Bone marrow (tissue), 2 donors: ENCODE data around the gene SMIM21.
A peak's percentile ranks its signal among the peaks of the same experiment; 100 is the strongest.

Source experiments
- DNase-seq, 2 donors: peaks; one replicate each; lab custom pipeline; 2025; lab: John Stamatoyannopoulos, UW

SMIM21 gene

GRCh38 chr18:75422341-75422910, 5.1 kb downstream of the SMIM21 start:
- no peak for DNase-seq

DNA sequence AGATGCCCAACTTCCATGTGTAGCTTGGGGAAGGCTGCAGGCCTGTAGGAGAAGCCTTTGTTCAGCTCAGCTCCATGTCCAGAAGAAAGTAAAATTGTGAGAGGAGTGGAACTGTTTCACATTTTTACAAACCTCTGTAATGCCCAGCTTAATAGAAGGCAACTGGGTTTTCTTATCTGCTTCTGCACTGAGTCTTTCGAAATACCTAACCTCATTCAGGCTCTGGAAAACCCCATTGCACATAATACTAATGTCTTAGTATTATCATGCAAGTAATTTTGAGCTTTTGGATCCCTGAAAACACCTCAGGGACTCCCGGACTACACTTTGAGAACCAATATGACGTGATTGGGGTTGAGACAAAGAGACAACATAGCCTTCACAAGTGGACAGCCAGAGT, 5.8 kb downstream of the SMIM21 start:
- DNase-seq: no peak

- DNase-seq: no peak
Observed at GRCh38 chr18:75418293-75419005, 9.1 kb downstream of the SMIM21 start.

DNA sequence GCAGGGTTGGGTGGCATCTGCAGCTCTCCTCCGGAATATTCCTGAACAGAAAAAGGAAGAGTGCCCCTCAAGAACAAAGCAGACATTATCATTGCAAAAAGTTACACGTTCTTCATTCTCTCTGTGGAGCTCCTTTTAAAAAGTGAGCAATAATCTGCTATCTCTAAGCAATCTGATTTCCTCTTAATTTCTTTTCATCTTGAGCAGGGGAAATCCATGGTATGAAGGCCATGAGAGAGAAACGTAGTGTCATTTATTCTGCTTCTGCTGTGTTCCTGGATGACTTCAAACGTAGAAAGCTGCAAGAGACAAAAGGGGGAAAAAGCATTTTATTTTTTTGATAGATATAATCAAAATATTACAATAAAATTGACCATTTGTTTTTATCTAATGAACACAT, 16.9 kb downstream of the SMIM21 start:
- no peak for DNase-seq

GRCh38 chr18:75409806-75410205, 17.7 kb downstream of the SMIM21 start:
- no peak for DNase-seq

DNA sequence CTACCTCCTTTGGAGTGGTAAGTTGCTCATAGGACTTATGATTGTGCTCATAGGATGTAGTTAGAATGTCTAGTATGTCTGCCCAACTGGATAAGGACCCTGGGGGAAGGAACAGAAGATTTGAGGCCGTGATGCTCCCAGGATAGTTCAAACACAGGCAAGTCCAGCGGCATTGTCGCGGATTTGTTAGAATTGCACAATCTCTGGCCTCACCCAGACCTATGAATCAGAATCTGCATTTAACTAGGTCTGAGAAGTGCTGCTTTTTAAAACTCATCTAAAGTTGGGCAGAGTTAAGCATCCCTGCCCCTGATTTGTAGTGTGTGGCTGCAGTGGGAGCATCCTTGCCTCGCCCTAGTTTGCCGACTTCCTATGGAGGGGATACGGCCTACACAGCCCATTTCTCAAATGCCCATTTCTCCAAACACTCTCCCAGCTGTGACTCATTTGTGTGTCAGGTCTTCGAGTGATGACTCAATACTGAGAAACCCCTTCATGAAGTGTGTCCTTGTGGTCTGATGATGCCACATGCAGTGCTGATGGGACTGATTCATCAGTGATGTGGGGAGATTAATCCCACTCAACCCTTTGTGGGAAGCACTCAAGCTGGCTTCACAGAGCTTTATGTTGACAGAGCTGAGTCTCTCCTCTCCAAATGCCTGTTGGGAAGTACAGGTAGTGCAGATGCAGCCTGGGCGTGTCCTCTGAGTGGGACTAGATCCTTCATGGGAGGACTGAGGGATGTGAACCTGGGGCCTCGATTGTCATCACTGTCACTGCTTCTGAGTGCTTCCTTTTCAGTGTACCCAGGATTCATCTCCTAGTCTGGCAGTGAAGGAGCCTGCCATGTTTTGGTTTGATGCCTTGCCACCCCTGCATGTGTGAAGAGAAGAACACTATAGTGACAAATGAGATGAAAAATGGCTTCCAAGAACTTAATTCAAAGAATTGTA, 18.7 kb downstream of the SMIM21 start:
- DNase-seq: peak in 1 of 2 donors; percentile 8

GRCh38 chr18:75407468-75408437, 19.8 kb downstream of the SMIM21 start:
- DNase-seq: no peak

DNA sequence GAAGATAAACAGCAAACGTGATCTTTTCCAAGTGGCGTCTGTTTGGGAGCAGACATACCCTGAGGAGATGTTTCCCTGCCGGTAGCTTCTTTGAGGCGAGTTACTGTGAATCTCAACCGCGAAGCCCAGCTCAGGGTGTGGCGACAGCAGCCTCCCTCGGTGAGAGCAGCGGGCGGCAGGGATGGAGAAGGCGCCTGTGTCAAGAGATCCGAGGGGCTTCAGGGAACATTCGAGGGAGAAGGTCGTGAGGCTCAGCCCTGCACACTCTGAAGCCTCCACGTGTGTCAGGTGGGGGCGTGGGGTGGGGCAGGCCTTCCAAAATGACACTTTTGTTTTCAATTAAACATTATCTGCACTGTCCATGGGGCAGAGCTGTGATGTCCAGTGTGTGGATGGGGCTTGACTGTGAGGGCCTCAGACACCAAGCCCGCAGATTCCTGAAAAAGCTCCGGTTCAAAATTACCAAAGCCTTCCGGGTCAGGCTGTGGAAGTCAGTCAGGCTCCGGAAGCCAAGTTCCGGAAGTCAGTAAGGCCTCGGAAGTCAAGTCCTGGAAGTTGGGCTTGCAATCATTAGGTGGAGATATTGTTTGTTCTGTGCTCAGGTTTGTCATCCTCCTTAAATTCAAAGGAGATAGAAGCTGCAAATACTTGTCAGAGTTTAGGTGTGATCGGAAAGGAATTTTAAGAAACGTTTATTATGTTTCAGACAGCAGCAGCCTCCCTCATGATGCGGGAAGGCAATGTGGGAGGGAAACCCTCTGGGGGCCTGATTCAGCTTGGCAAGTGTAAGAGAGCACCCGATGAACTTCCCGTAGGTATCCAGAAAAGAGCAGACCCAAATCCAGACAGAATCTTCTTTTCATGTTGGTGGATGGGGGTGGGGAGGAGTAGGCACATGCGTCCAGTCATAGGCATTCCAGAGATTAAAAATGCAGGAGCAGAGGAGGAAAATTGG, 20.7 kb downstream of the SMIM21 start:
- no peak for DNase-seq

GRCh38 chr18:75405351-75405750, 22.2 kb downstream of the SMIM21 start:
- DNase-seq: no peak

- DNase-seq: no peak
Observed at GRCh38 chr18:75400366-75400765, 27.1 kb downstream of the SMIM21 start.

DNA sequence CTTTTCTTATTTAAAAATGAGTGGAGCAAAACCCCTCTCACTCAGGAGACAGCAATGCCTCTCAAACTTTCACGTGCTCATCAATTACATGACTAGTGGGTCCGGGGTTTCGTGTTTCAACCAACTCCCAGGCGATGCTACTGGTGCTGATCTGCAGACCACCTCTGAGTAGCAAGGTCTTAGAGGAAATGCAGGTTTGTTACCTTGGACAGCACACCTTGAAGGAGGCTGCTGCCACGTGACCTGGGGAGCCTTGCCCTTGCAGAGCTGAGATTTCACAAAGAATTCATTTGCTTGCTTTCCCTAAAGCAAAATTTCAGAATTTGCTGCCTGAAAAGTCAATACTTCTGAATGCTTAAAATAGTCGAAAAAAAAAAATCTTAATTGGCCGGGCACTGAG, 32.4 kb downstream of the SMIM21 start:
- DNase-seq: no peak

DNA sequence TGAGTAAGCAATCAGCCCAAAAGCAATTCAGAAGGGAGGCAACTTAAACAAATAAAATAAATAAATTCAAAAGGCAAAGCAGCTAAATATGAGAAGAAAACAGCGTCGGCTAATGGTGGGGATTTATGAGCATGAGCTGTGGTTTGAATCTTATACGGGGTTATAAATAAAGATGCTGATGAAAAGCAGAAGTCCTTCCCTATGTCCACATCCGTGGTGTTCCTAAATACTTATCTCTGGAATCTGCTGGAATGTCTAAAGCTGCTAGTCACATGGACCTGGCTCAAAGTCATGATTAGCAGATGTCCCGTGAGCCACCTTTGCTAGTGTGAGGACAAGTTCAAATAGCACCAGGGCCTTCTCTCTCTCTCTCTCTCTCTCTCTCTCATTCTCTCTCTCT, 33.8 kb downstream of the SMIM21 start:
- DNase-seq: no peak

DNA sequence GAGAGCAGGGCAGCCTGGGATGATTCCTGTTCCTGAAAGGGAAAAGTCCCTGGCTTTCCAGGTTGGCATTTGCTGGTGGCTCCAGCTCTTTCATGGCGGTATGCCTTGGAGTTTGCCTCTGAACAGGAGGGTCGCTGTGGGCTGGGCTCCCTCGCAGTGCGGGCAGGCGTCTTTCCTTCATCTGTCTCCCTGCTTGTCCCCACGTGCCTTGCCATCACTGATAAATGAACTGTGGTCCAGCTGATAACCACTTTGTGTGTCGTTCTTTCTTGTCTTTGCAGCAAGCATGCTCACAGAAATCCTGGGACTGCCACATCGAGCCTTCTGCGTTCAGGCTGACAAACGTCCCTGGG, 35.3 kb downstream of the SMIM21 start:
- no peak for DNase-seq

GRCh38 chr18:75391279-75392225, 36.0 kb downstream of the SMIM21 start:
- DNase-seq: no peak

- no peak for DNase-seq
Observed at GRCh38 chr18:75390854-75391253, 36.6 kb downstream of the SMIM21 start.

DNA sequence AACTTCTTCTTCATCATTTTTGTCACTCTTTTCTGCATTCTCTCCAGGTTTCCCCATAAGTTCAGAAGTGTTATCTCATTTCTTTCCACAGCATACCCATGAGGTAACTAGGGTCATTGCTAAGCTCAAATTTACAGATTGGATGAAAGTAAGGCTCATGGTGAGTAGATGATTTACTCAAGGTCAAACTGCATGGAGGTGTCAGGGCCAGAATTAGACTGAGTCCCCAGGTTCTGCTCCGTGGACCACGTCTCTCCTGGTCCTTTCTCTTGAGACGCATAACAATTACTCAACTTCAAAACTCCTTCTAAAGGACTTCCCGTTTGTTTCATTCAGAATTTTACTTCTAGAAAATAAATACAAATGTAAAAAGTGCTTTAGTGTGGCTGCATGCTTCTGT, 43.4 kb downstream of the SMIM21 start:
- no peak for DNase-seq

DNA sequence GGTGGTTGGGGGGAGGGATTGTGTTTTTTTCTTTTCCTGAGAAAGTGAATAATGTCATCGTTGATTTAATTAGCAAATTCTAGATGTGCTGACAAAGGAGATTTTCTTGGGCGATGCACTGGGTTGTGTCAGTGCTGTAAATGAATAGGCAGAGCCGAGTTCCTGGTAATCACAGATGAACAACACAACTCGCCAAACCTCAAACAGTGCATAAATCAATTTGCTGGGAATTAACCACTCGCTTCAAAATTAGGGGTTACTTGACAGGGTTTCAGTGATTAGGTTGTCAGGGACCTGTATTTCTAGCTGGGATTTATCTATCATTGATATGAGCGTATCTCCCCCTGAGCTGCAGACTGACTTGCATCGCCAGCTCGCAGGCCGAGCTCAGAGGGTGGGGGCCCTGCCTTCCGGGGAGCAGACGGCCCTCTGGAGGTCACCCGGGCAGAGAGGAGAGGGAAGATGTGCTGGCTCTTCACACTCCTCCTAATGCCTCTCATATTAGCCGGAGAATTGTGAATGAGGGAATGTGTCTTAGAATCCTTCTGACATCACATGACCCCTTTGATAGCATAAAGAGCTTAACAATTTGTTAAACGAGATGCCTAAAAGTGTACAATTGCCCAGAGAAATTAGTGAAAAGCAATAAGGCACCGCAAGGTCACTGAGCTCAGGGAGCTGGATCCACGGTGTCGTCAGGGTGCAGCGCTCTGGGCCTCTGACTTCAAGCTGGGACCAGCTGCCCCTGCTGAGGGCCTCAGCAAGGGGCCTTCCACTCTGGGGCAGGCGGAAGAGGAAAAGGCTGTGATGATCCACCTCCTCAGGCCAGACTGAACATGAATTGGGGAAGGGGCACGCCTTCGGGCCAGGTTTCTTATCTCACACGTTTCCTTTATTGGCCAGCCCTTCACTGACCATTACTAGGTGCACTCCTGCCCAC, 48.9 kb downstream of the SMIM21 start:
- no peak for DNase-seq

DNA sequence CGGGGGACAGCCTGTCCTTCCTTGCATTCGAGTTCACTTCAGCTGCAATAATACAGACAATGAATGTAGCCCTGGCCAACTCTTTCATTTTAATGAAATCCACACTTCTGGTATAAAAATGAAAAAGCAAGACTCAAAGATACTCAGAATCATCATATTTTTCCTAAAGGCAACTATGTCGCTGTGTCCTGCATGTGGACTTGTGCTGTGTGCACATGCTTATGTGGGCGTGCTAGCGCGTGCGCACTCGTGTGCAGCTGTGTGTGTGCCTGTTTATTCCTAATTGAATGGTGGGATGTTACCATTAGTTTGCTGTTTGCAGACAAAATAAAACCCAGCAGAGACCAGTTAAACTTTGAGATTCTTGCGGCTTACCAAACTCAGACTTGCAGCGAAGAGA, 49.6 kb downstream of the SMIM21 start:
- DNase-seq: no peak
